HepG2 (cell line): ENCODE data around the gene LHPP. TPM values are rescaled to one million over a fixed set of nuclear protein-coding genes. Genes with fewer than 3 reads are reported as not detected.

Experiments
- ASH2L ChIP-seq: fragments of 300-600, 200-600 bp; sonication (generic); IDR thresholded peaks from 2 replicates; pipeline ENCODE4 v1.7.0; 2017; ENCODE audit warnings: low read depth, mild to moderate bottlenecking, moderate library complexity, mixed read lengths, low read length; ENCODE audit not compliant: insufficient read length
- CBX1 ChIP-seq: IDR thresholded peaks from one replicate; pipeline ENCODE4 v1.6.1; 2016; ENCODE audit warnings: antibody characterized with exemption, low read depth
- E2F2 ChIP-seq: sonication (generic); formaldehyde crosslinking; IDR thresholded peaks from 2 replicates; pipeline ENCODE4 v1.4.0; 2020; ENCODE audit warnings: missing genetic modification reagents, borderline replicate concordance
- GTF2F1 ChIP-seq: fragments of 150-350 bp; IDR thresholded peaks from 2 replicates; pipeline ENCODE4 v1.6.1; 2014; ENCODE audit warnings: low read length
- HIC2 ChIP-seq: sonication (generic); formaldehyde crosslinking; IDR thresholded peaks from 2 replicates; pipeline ENCODE4 v1.9.0; 2022; ENCODE audit warnings: low read depth, missing genetic modification reagents
- HMG20B ChIP-seq: conservative IDR thresholded peaks from 2 replicates; pipeline ENCODE4 v1.6.1; 2016; ENCODE audit warnings: missing genetic modification reagents, missing compliant biosample characterization
- HNF1B ChIP-seq: sonication (generic); formaldehyde crosslinking; IDR thresholded peaks from 2 replicates; pipeline ENCODE4 v1.5.1; 2020; ENCODE audit warnings: mild to moderate bottlenecking, moderate library complexity, missing genetic modification reagents
- IRX3 ChIP-seq: sonication (generic); formaldehyde crosslinking; IDR thresholded peaks from 2 replicates; pipeline ENCODE4 v1.8.1; 2023; ENCODE audit warnings: mild to moderate bottlenecking, low read depth, missing genetic modification reagents, borderline replicate concordance
- NCOA2 ChIP-seq: sonication (generic); formaldehyde crosslinking; IDR thresholded peaks from 2 replicates; pipeline ENCODE4 v1.8.0; 2022; ENCODE audit warnings: inconsistent platforms
- NR2F6 ChIP-seq, 2 experiments: IDR thresholded peaks; 2 replicates each; pipeline ENCODE4 v1.6.1; 2016; ENCODE audit warnings: antibody characterized with exemption in 1 of 2, mild to moderate bottlenecking in 1 of 2
- RAD51 ChIP-seq: fragments of 450-650 bp; IDR thresholded peaks from 2 replicates; pipeline ENCODE4 v1.6.1; 2016; ENCODE audit warnings: borderline replicate concordance
- RBFOX2 ChIP-seq: fragments of 200-400 bp; formaldehyde crosslinking; IDR thresholded peaks from 2 replicates; pipeline ENCODE4 v1.6.1; 2017; ENCODE audit warnings: low read depth, mild to moderate bottlenecking, low read length
- SAFB2 ChIP-seq: sonication (generic); formaldehyde crosslinking; IDR thresholded peaks from 2 replicates; pipeline ENCODE4 v1.5.1; 2020; ENCODE audit warnings: missing genetic modification reagents, low read depth, mild to moderate bottlenecking, borderline replicate concordance
- SIX1 ChIP-seq: sonication (generic); formaldehyde crosslinking; IDR thresholded peaks from 2 replicates; pipeline ENCODE4 v1.4.0; 2020; ENCODE audit warnings: missing genetic modification reagents, borderline replicate concordance
- SNAPC2 ChIP-seq: sonication (generic); formaldehyde crosslinking; IDR thresholded peaks from 2 replicates; pipeline ENCODE4 v1.8.1; 2022; ENCODE audit warnings: mild to moderate bottlenecking, missing genetic modification reagents
- SOX6 ChIP-seq, 2 experiments: fragments of 450-650 bp in 1 of 2; sonication (generic) in 1 of 2; formaldehyde crosslinking in 1 of 2; IDR thresholded peaks; 2 replicates each; pipeline versions ENCODE4 v1.4.0 to v1.6.1; 2017 to 2020; ENCODE audit warnings: antibody characterized with exemption in 1 of 2, mild to moderate bottlenecking in 1 of 2, missing genetic modification reagents in 1 of 2
- TOE1 ChIP-seq: sonication (generic); formaldehyde crosslinking; IDR thresholded peaks from 2 replicates; pipeline ENCODE4 v1.4.0; 2020; ENCODE audit warnings: mild to moderate bottlenecking, missing genetic modification reagents
- ZC3H13 ChIP-seq: sonication (generic); formaldehyde crosslinking; IDR thresholded peaks from 2 replicates; pipeline ENCODE4 v1.8.1; 2023; ENCODE audit warnings: mild to moderate bottlenecking, missing genetic modification reagents, moderate library complexity
- ZNF20 ChIP-seq: sonication (generic); formaldehyde crosslinking; IDR thresholded peaks from 2 replicates; pipeline ENCODE4 v1.4.0; 2020; ENCODE audit warnings: mild to moderate bottlenecking, moderate library complexity, missing genetic modification reagents
- ZNF317 ChIP-seq: sonication (generic); formaldehyde crosslinking; IDR thresholded peaks from 2 replicates; pipeline ENCODE4 v1.5.0; 2020; ENCODE audit warnings: mild to moderate bottlenecking, missing genetic modification reagents
- ZNF331 ChIP-seq: sonication (generic); formaldehyde crosslinking; IDR thresholded peaks from 2 replicates; pipeline ENCODE4 v1.4.0; 2020; ENCODE audit warnings: missing genetic modification reagents
- ZNF556 ChIP-seq: sonication (generic); formaldehyde crosslinking; IDR thresholded peaks from 2 replicates; pipeline ENCODE4 v1.4.0; 2020; ENCODE audit warnings: mild to moderate bottlenecking, missing genetic modification reagents, borderline replicate concordance
- polyA plus RNA-seq, 8 experiments: library from polyadenylated mRNA; depleted of rRNA in 3 of 8; stranded (reverse) in 7 of 8; unstranded in 1 of 8; fragments of >200 nt; fragmentation: Illumina TruSeq in 4 of 8; extraction: Trizol in 4 of 8; gene quantifications; 2 replicates each; pipeline versions ENCODE4 v1.2.1 to v1.2.3, GENCODE V29; 2011 to 2016; ENCODE audit warnings: low read depth in 4 of 8, missing spikeins in 1 of 8, mixed read lengths in 1 of 8; ENCODE audit not compliant: insufficient read depth in 1 of 8
- total RNA-seq, 5 experiments: library from RNA; depleted of rRNA; stranded (reverse); fragments of >200 nt; fragmentation: Illumina TruSeq; extraction: Trizol; gene quantifications; 2 replicates each; pipeline ENCODE4 v1.2.3, GENCODE V29; 2016; ENCODE audit warnings: low read depth in 1 of 5

The LHPP gene
- total and polyA plus RNA-seq, 2 of the 13 experiments (the other 11 are each of a cell fraction or from before 2014, with no cell fraction given), result 5.2 to 13.1 TPM

- TF ChIP-seq HIC2 (CRISPR knock-in tag) (peak; percentile 23; the same call in 1 of the 2 replicates), ZNF556 (CRISPR knock-in tag) (peak; percentile 64; the same call in 1 of the 2 replicates), RBFOX2 (peak; percentile 97), TOE1 (CRISPR knock-in tag) (0 out of 2 replicates have a peak, but pooled peaks have one; percentile 53), ASH2L (peak; percentile 69), CBX1 (peak; percentile 13), IRX3 (CRISPR knock-in tag) (peak; percentile 47; the same call in 1 of the 2 replicates), ZNF20 (CRISPR knock-in tag) (no peak), ZNF331 (peak; percentile 35; the same call in 1 of the 2 replicates), SOX6 (IDR thresholded peaks at IDR 0.05) (no peak), SOX6 (CRISPR knock-in tag; IDR thresholded peaks at IDR 0.05) (peak; percentile 66), NR2F6 (IDR thresholded peaks at IDR 0.05) (peak; percentile 50; the same call in 1 of the 2 replicates), NR2F6 (CRISPR knock-in tag; IDR thresholded peaks at IDR 0.05) (peak; percentile 50), ZNF317 (CRISPR knock-in tag) (no peak), NCOA2 (no peak; the same call in 1 of the 2 replicates), E2F2 (CRISPR knock-in tag) (peak; percentile 62; the same call in 1 of the 2 replicates), ZC3H13 (no peak), SIX1 (CRISPR knock-in tag) (0 out of 2 replicates have a peak, but pooled peaks have one; percentile 9), HNF1B (CRISPR knock-in tag) (peak; percentile 59), HMG20B (CRISPR knock-in tag) (0 out of 2 replicates have a peak, but pooled peaks have one; percentile 18), RAD51 (no peak), SAFB2 (CRISPR knock-in tag) (no peak; the same call in 1 of the 2 replicates), GTF2F1 (peak; percentile 72), SNAPC2 (no peak)
Measured at GRCh38 chr10:124418726-124419501, 42.7 kb upstream of the LHPP start, which contains the start of gene OAT (continued).
